LoVo (cell line): ENCODE results near the gene MGME1.

ENCODE experiments used
- DNase-seq: peaks from one replicate; pipeline ENCODE4 v3.0.0-alpha.2; 2016; ENCODE audit warnings: low spot score

MGME1 gene

GRCh38 chr20:17940224-17940971 lies 28.4 kb upstream of the MGME1 start:
- no peak for DNase-seq

GRCh38 chr20:17941087-17941825 lies 27.6 kb upstream of the MGME1 start:
- no peak for DNase-seq

GRCh38 chr20:17941826-17942196 lies 27.0 kb upstream of the MGME1 start:
- DNase-seq = no peak

- no peak for DNase-seq
Observed at GRCh38 chr20:17943343-17943742, 25.5 kb upstream of the MGME1 start.

GRCh38 chr20:17944854-17945474 lies 23.9 kb upstream of the MGME1 start:
- no peak for DNase-seq

GRCh38 chr20:17946040-17946439 lies 22.8 kb upstream of the MGME1 start:
- no peak for DNase-seq

- no peak for DNase-seq
Observed at GRCh38 chr20:17946572-17947473, 22.0 kb upstream of the MGME1 start.

GRCh38 chr20:17947474-17947815 lies 21.4 kb upstream of the MGME1 start:
- DNase-seq = no peak

GRCh38 chr20:17948442-17948841 lies 20.4 kb upstream of the MGME1 start:
- DNase-seq = no peak

- DNase-seq = no peak
Observed at GRCh38 chr20:17949899-17950298, 18.9 kb upstream of the MGME1 start.

- no peak for DNase-seq
Observed at GRCh38 chr20:17950670-17951069, 18.1 kb upstream of the MGME1 start.

GRCh38 chr20:17951323-17951722 lies 17.5 kb upstream of the MGME1 start:
- DNase-seq = no peak

- DNase-seq = no peak
Observed at GRCh38 chr20:17952692-17953684, 15.8 kb upstream of the MGME1 start.

GRCh38 chr20:17953935-17954334 lies 14.9 kb upstream of the MGME1 start:
- DNase-seq = no peak

- DNase-seq = no peak
Observed at GRCh38 chr20:17955302-17955701, 13.5 kb upstream of the MGME1 start.

GRCh38 chr20:17956099-17956685 lies 12.6 kb upstream of the MGME1 start:
- no peak for DNase-seq

- DNase-seq = no peak
Observed at GRCh38 chr20:17957505-17958363, 11.1 kb upstream of the MGME1 start.

GRCh38 chr20:17958373-17959256 lies 10.2 kb upstream of the MGME1 start:
- DNase-seq = no peak

GRCh38 chr20:17959257-17959627 lies 9.6 kb upstream of the MGME1 start:
- no peak for DNase-seq
